HepG2 (cell line): ENCODE data around the gene GRB7. TPM values are rescaled to one million over a fixed set of nuclear protein-coding genes. Genes with fewer than 3 reads are reported as not detected.

Experiments
- ATAC-seq: fragments of 200-7000 bp; cut with Tn5 transposase; 3 replicates; pipeline ENCODE4 v1.9.1; 2020; ENCODE audit warnings: mild to moderate bottlenecking, moderate library complexity
- BruUV-seq: library from RNA; stranded (reverse); fragments of 400-500 nt; replicated peaks from 2 replicates; lab custom pipeline; 2021; lab: Mats Ljungman, UMichigan
- CTCF ChIA-PET: fragments of 300-600 bp; formaldehyde crosslinking; extraction: SDS; loops from one replicate; lab custom pipeline; 2021; ENCODE audit warnings: low total read pairs, inconsistent platforms, low intra/inter-chr PET ratio; lab: Yijun Ruan, JAX
- POLR2A ChIA-PET: fragments of 350-600 bp; sonication (Branson Sonifier 250); formaldehyde crosslinking; loops from one replicate; lab custom pipeline; 2020; ENCODE audit warnings: antibody characterized with exemption, inconsistent platforms; lab: Yijun Ruan, JAX
- DNase-seq: peaks from one replicate; pipeline ENCODE4 v3.0.0-alpha.2; 2015; ENCODE audit warnings: low spot score
- FAIRE-seq: peaks from 3 replicates; lab custom pipeline; 2011; peaks lifted over from hg19 to GRCh38; lab: Jason Lieb, UNC
- H2AFZ ChIP-seq: one replicate; pipeline ENCODE4 v1.6.1; 2011; ENCODE audit warnings: low read length, inconsistent platforms
- H3K27ac ChIP-seq: fragments of 300-600 bp; 3 replicates; pipeline ENCODE4 v1.8.0; 2011; ENCODE audit warnings: mixed run types, mild to moderate bottlenecking, mixed read lengths, low read length, inconsistent platforms; ENCODE audit not compliant: insufficient read depth; ENCODE audit errors: extremely low read length
- H3K27me3 ChIP-seq, 2 experiments: fragments of 200-600 bp in 1 of 2; 2 replicates in 1 of 2; 3 replicates in 1 of 2; pipeline versions ENCODE4 v1.6.0 to v1.8.0; 2011; ENCODE audit warnings: low read length in 2 of 2, mild to moderate bottlenecking in 2 of 2, moderate library complexity in 2 of 2, inconsistent platforms in 1 of 2; ENCODE audit not compliant: insufficient read depth in 2 of 2, control insufficient read depth in 1 of 2
- H3K36me3 ChIP-seq, 2 experiments: fragments of 200-600 bp in 1 of 2; replicated peaks in 1 of 2; 2 replicates in 1 of 2; 3 replicates in 1 of 2; pipeline versions ENCODE4 v1.5.1 to v1.8.0; 2011; ENCODE audit warnings: low read length in 2 of 2, inconsistent platforms in 1 of 2; ENCODE audit not compliant: insufficient read depth in 2 of 2, control insufficient read depth in 1 of 2
- H3K4me1 ChIP-seq: 2 replicates; pipeline ENCODE4 v1.5.1; 2012; ENCODE audit warnings: low read length, inconsistent platforms; ENCODE audit not compliant: insufficient read depth
- H3K4me2 ChIP-seq: 2 replicates; pipeline ENCODE4 v1.6.0; 2011; ENCODE audit warnings: low read depth, low read length, inconsistent platforms
- H3K4me3 ChIP-seq, 3 experiments: fragments of 200-600 bp in 1 of 3; sonication (generic), shearing (Covaris generic) in 1 of 3; replicated peaks in 1 of 3; 2 replicates each; pipeline ENCODE4 v1.5.1; 2011 to 2016; ENCODE audit warnings: low read length in 3 of 3, inconsistent platforms in 2 of 3, low read depth in 2 of 3, mild to moderate bottlenecking in 2 of 3, control low read depth in 1 of 3, mixed read lengths in 1 of 3; ENCODE audit not compliant: insufficient read depth in 1 of 3
- H3K79me2 ChIP-seq: one replicate; pipeline ENCODE4 v1.6.1; 2011; ENCODE audit warnings: low read length, inconsistent platforms; ENCODE audit not compliant: insufficient read depth
- H3K9ac ChIP-seq: 2 replicates; pipeline ENCODE4 v1.6.0; 2011; ENCODE audit warnings: mild to moderate bottlenecking, low read depth, low read length, inconsistent platforms; ENCODE audit not compliant: insufficient read depth
- H3K9me3 ChIP-seq: 2 replicates; pipeline ENCODE4 v1.5.1; 2012; ENCODE audit warnings: mild to moderate bottlenecking, low read length
- H4K20me1 ChIP-seq: 2 replicates; pipeline ENCODE4 v1.6.0; 2011; ENCODE audit warnings: inconsistent platforms, mild to moderate bottlenecking, low read length, moderate library complexity; ENCODE audit not compliant: insufficient read depth
- ARHGAP35 ChIP-seq: sonication (generic); formaldehyde crosslinking; IDR thresholded peaks from 2 replicates; pipeline ENCODE4 v1.9.0; 2022; ENCODE audit warnings: mild to moderate bottlenecking, inconsistent platforms, moderate library complexity, missing genetic modification reagents, borderline replicate concordance
- CAMTA2 ChIP-seq: sonication (generic); formaldehyde crosslinking; IDR thresholded peaks from 2 replicates; pipeline ENCODE4 v1.4.0; 2020; ENCODE audit warnings: mild to moderate bottlenecking, missing genetic modification reagents, borderline replicate concordance
- HCFC1 ChIP-seq: fragments of 150-350 bp; IDR thresholded peaks from 2 replicates; pipeline ENCODE4 v1.6.1; 2014; ENCODE audit warnings: low read depth, low read length
- HNF4A ChIP-seq: sonication (generic); formaldehyde crosslinking; IDR thresholded peaks from 2 replicates; pipeline ENCODE4 v1.4.0; 2020; ENCODE audit warnings: missing genetic modification reagents
- KDM5A ChIP-seq: fragments of 200-600 bp; sonication (generic); IDR thresholded peaks from 2 replicates; pipeline ENCODE4 v1.7.0; 2018; ENCODE audit warnings: antibody characterized with exemption, mild to moderate bottlenecking, low read length, borderline replicate concordance
- NFYB ChIP-seq: sonication (generic); formaldehyde crosslinking; IDR thresholded peaks from 2 replicates; pipeline ENCODE4 v1.4.0; 2020; ENCODE audit warnings: missing genetic modification reagents
- NR2F1 ChIP-seq, 2 experiments: fragments of 450-650 bp in 1 of 2; formaldehyde crosslinking in 1 of 2; IDR thresholded peaks; 2 replicates each; pipeline versions ENCODE4 v1.5.0 to v1.6.1; 2016 to 2020; ENCODE audit warnings: mild to moderate bottlenecking in 1 of 2, missing compliant biosample characterization in 1 of 2, missing genetic modification reagents in 1 of 2, moderate library complexity in 1 of 2
- NR2F6 ChIP-seq, 2 experiments: IDR thresholded peaks; 2 replicates each; pipeline ENCODE4 v1.6.1; 2016; ENCODE audit warnings: antibody characterized with exemption in 1 of 2, mild to moderate bottlenecking in 1 of 2
- RARA ChIP-seq: IDR thresholded peaks from 2 replicates; pipeline ENCODE4 v1.6.1; 2016; ENCODE audit warnings: missing genetic modification reagents, missing compliant biosample characterization
- SMARCE1 ChIP-seq: fragments of 450-650 bp; IDR thresholded peaks from 2 replicates; pipeline ENCODE4 v1.6.1; 2017; ENCODE audit warnings: borderline replicate concordance
- SRSF9 ChIP-seq: fragments of 200-400 bp; formaldehyde crosslinking; IDR thresholded peaks from 2 replicates; pipeline ENCODE4 v1.6.1; 2018; ENCODE audit warnings: borderline replicate concordance, mild to moderate bottlenecking, low read depth, low read length; ENCODE audit not compliant: insufficient read depth, poor library complexity, severe bottlenecking
- ZC3H13 ChIP-seq: sonication (generic); formaldehyde crosslinking; IDR thresholded peaks from 2 replicates; pipeline ENCODE4 v1.8.1; 2023; ENCODE audit warnings: mild to moderate bottlenecking, missing genetic modification reagents, moderate library complexity
- ZNF24 ChIP-seq: fragments of 450-650 bp; IDR thresholded peaks from 2 replicates; pipeline ENCODE4 v1.6.1; 2017; ENCODE audit warnings: antibody characterized with exemption, mild to moderate bottlenecking
- ZNF552 ChIP-seq: sonication (generic); formaldehyde crosslinking; IDR thresholded peaks from 2 replicates; pipeline ENCODE4 v1.9.0; 2022; ENCODE audit warnings: missing genetic modification reagents, mild to moderate bottlenecking, borderline replicate concordance
- ZNF672 ChIP-seq: sonication (generic); formaldehyde crosslinking; IDR thresholded peaks from 2 replicates; pipeline ENCODE4 v1.8.1; 2022; ENCODE audit warnings: missing genetic modification reagents
- ZNF782 ChIP-seq: sonication (generic); formaldehyde crosslinking; IDR thresholded peaks from 2 replicates; pipeline ENCODE4 v1.4.0; 2020; ENCODE audit warnings: missing genetic modification reagents, mild to moderate bottlenecking, borderline replicate concordance
- WGBS: methylation state at CpG from one replicate; pipeline ENCODE4 v1.1.6; 2017; ENCODE audit warnings: low lambda C conversion rate; 5-methylcytosine and 5-hydroxymethylcytosine counted together
- in situ Hi-C: cut with HindIII; loops from 2 replicates; pipeline ENCODE4 v1.10.0; 2017; ENCODE audit warnings: low pct_unique_long_range_greater_than_20kb; ENCODE audit not compliant: extremely low pct_ligation_motif_present
- intact Hi-C: fragments of 100-400 bp; cut with micrococcal nuclease; formaldehyde crosslinking; loops from one replicate; pipeline ENCODE4 v1.10.0; 2022; ENCODE audit not compliant: unreplicated experiment
- polyA plus RNA-seq, 8 experiments: library from polyadenylated mRNA; depleted of rRNA in 3 of 8; stranded (reverse) in 7 of 8; unstranded in 1 of 8; fragments of >200 nt; fragmentation: Illumina TruSeq in 4 of 8; extraction: Trizol in 4 of 8; gene quantifications; 2 replicates each; pipeline versions ENCODE4 v1.2.1 to v1.2.3, GENCODE V29; 2011 to 2016; ENCODE audit warnings: low read depth in 4 of 8, missing spikeins in 1 of 8, mixed read lengths in 1 of 8; ENCODE audit not compliant: insufficient read depth in 1 of 8
- total RNA-seq, 5 experiments: library from RNA; depleted of rRNA; stranded (reverse); fragments of >200 nt; fragmentation: Illumina TruSeq; extraction: Trizol; gene quantifications; 2 replicates each; pipeline ENCODE4 v1.2.3, GENCODE V29; 2016; ENCODE audit warnings: low read depth in 1 of 5
- TF ChIP-seq, protein P1 (sequence below): sonication (generic); formaldehyde crosslinking; IDR thresholded peaks from 2 replicates; pipeline ENCODE4 v1.4.0; 2020; ENCODE audit warnings: missing genetic modification reagents

Gene GRB7
- total and polyA plus RNA-seq, 2 of the 13 experiments (the other 11 are each of a cell fraction or from before 2014, with no cell fraction given) = 60.2 to 77.7 TPM

GRCh38 chr17:39772987-39773934, 35.5 kb downstream of the GRB7 start:
- 70% methylated on average over 7 of the region's 7 CpGs for WGBS
- peaks cover 18% of the 10 kb centered on the region for H3K4me1 ChIP-seq
- no TSS peak for BruUV-seq

GRCh38 chr17:39774047-39774446, 36.3 kb downstream of the GRB7 start:
- Histone ChIP-seq H3K4me2 (no peak overlapping the region), H3K4me3 (no peak overlapping the region), H3K9ac (no peak overlapping the region), H3K9me3 (no peaks in the 10 kb centered on the region), H2AFZ (no peak overlapping the region), H3K36me3 (no peaks in the 10 kb centered on the region), H3K27me3 (peaks cover 0 to 40% of the 10 kb centered on the region in 2 experiments; a peak in 3 of 5 replicates), H3K4me1 (peaks cover 15% of the 10 kb centered on the region), H3K27ac (no peak overlapping the region), H3K79me2 (no peaks in the 10 kb centered on the region), H4K20me1 (no peaks in the 10 kb centered on the region)
- DNase-seq (no peak), ATAC-seq (no peak), FAIRE-seq (no peak)
- in situ Hi-C loops (no loop called here), intact Hi-C loops (loop anchor here (10.0 kb wide), 1 partner anchor 91 kb away; the partner anchor contains the start of genes IKZF3 and ZPBP2)
- 7% methylated on average over 4 of the region's 4 CpGs for WGBS
- ChIA-PET POLR2A (no interaction called here), CTCF (no interaction called here)
- BruUV-seq = no TSS peak
- no peak for TF ChIP-seq SRSF9
- TF ChIP-seq NFYB (CRISPR knock-in tag) = no peak
- TF ChIP-seq KDM5A = no peak
- peak; percentile 62 for TF ChIP-seq RARA (CRISPR knock-in tag)
- TF ChIP-seq ZNF552 = no peak
- TF ChIP-seq ZNF782 (CRISPR knock-in tag) = no peak
- no peak for TF ChIP-seq ZC3H13 (CRISPR knock-in tag)
- TF ChIP-seq ZNF672 (CRISPR knock-in tag) = no peak
- peak; percentile 79 to 90 for TF ChIP-seq NR2F1 (CRISPR knock-in tag; IDR thresholded peaks at IDR 0.05)
- TF ChIP-seq SMARCE1 = no peak
- TF ChIP-seq CAMTA2 (CRISPR knock-in tag) = no peak
- TF ChIP-seq HNF4A (CRISPR knock-in tag) = 0 out of 2 replicates have a peak, but pooled peaks have one; percentile 6
- TF ChIP-seq NR2F6 (IDR thresholded peaks at IDR 0.05) = peak; percentile 67; the same call in 1 of the 2 replicates
- TF ChIP-seq NR2F6 (CRISPR knock-in tag; IDR thresholded peaks at IDR 0.05) = peak; percentile 68
- no peak for TF ChIP-seq ARHGAP35 (CRISPR knock-in tag)
- TF ChIP-seq, protein P1, sequence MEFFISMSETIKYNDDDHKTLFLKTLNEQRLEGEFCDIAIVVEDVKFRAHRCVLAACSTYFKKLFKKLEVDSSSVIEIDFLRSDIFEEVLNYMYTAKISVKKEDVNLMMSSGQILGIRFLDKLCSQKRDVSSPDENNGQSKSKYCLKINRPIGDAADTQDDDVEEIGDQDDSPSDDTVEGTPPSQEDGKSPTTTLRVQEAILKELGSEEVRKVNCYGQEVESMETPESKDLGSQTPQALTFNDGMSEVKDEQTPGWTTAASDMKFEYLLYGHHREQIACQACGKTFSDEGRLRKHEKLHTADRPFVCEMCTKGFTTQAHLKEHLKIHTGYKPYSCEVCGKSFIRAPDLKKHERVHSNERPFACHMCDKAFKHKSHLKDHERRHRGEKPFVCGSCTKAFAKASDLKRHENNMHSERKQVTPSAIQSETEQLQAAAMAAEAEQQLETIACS = no peak

More at GRCh38 chr17:39772987-39773934, 35.5 kb downstream of the GRB7 start:
- no peak overlapping the region for H2AFZ ChIP-seq
- ChIA-PET CTCF (no interaction called here), POLR2A (no interaction called here)
- DNase-seq (no peak), ATAC-seq (no peak), FAIRE-seq (peak; percentile 48)
- peaks cover 0 to 38% of the 10 kb centered on the region in 2 experiments; a peak in 3 of 5 replicates for H3K27me3 ChIP-seq
- H3K4me2 ChIP-seq = no peak overlapping the region
- no peaks in the 10 kb centered on the region for H4K20me1 ChIP-seq
- no peak overlapping the region for H3K4me3 ChIP-seq
- no peak overlapping the region for H3K9ac ChIP-seq
- TF ChIP-seq ZNF24 (no peak), HCFC1 (no peak), CAMTA2 (CRISPR knock-in tag) (no peak)
- no peaks in the 10 kb centered on the region for H3K79me2 ChIP-seq
- intact Hi-C loops (loop anchor here (10.0 kb wide), 1 partner anchor 92 kb away; the partner anchor contains the start of genes IKZF3 and ZPBP2), in situ Hi-C loops (no loop called here)
- no peaks in the 10 kb centered on the region for H3K36me3 ChIP-seq
- H3K27ac ChIP-seq = no peak overlapping the region
- H3K9me3 ChIP-seq = no peaks in the 10 kb centered on the region
